ENCODE measurements around the gene CGB7.

The CGB7 gene

GRCh38 chr19:49020931-49021895 is 36.3 kb downstream of the CGB7 start:
- TF ChIP-seq GATA3 (IDR thresholded peaks at IDR 0.05; ENCODE audit: low read depth, low read length) (no peak), GATA2 (IDR thresholded peaks at IDR 0.05; ENCODE audit: low read depth, low read length) (no peak)

GRCh38 chr19:49020342-49020741 is 37.2 kb downstream of the CGB7 start:
- TF ChIP-seq GATA2 (IDR thresholded peaks at IDR 0.05; ENCODE audit: low read depth, low read length), result no peak
- no peak for TF ChIP-seq GATA3 (IDR thresholded peaks at IDR 0.05; ENCODE audit: low read depth, low read length)

GRCh38 chr19:49019242-49019932 is 38.2 kb downstream of the CGB7 start:
- TF ChIP-seq GATA2 (IDR thresholded peaks at IDR 0.05; ENCODE audit: low read depth, low read length) (no peak), GATA3 (IDR thresholded peaks at IDR 0.05; ENCODE audit: low read depth, low read length) (no peak)

GRCh38 chr19:49017666-49018351 is 39.7 kb downstream of the CGB7 start:
- TF ChIP-seq GATA3 (IDR thresholded peaks at IDR 0.05; ENCODE audit: low read depth, low read length) (no peak), GATA2 (IDR thresholded peaks at IDR 0.05; ENCODE audit: low read depth, low read length) (no peak)

- no peak for TF ChIP-seq GATA2 (IDR thresholded peaks at IDR 0.05; ENCODE audit: low read depth, low read length)
- no peak for TF ChIP-seq GATA3 (IDR thresholded peaks at IDR 0.05; ENCODE audit: low read depth, low read length)
These were observed 40.4 kb downstream of the CGB7 start, which contains the start of gene LHB for GRCh38 chr19:49017041-49017665. LHB (minus strand) TSS chr19:49017091; CDS start chr19:49017081, 10 bp downstream.

GRCh38 chr19:49016067-49016839 is 41.3 kb downstream of the CGB7 start:
- TF ChIP-seq GATA3 (IDR thresholded peaks at IDR 0.05; ENCODE audit: low read depth, low read length) (no peak), GATA2 (IDR thresholded peaks at IDR 0.05; ENCODE audit: low read depth, low read length) (no peak)

- no peak for TF ChIP-seq GATA2 (IDR thresholded peaks at IDR 0.05; ENCODE audit: low read depth, low read length)
- no peak for TF ChIP-seq GATA3 (IDR thresholded peaks at IDR 0.05; ENCODE audit: low read depth, low read length)
These were observed 42.7 kb downstream of the CGB7 start for GRCh38 chr19:49014870-49015255.

GRCh38 chr19:49014123-49014869 is 43.3 kb downstream of the CGB7 start:
- TF ChIP-seq GATA2 (IDR thresholded peaks at IDR 0.05; ENCODE audit: low read depth, low read length) (no peak), GATA3 (IDR thresholded peaks at IDR 0.05; ENCODE audit: low read depth, low read length) (no peak)

- no peak for TF ChIP-seq GATA2 (IDR thresholded peaks at IDR 0.05; ENCODE audit: low read depth, low read length)
- TF ChIP-seq GATA3 (IDR thresholded peaks at IDR 0.05; ENCODE audit: low read depth, low read length), result no peak
These were observed 46.4 kb downstream of the CGB7 start for GRCh38 chr19:49011194-49011593.

GRCh38 chr19:49010453-49010852 is 47.1 kb downstream of the CGB7 start:
- TF ChIP-seq GATA3 (IDR thresholded peaks at IDR 0.05; ENCODE audit: low read depth, low read length), result no peak
- no peak for TF ChIP-seq GATA2 (IDR thresholded peaks at IDR 0.05; ENCODE audit: low read depth, low read length)

GRCh38 chr19:49009828-49010227 is 47.7 kb downstream of the CGB7 start:
- TF ChIP-seq GATA3 (IDR thresholded peaks at IDR 0.05; ENCODE audit: low read depth, low read length) (no peak), GATA2 (IDR thresholded peaks at IDR 0.05; ENCODE audit: low read depth, low read length) (no peak)

GRCh38 chr19:49006905-49007304 is 50.6 kb downstream of the CGB7 start:
- TF ChIP-seq GATA3 (IDR thresholded peaks at IDR 0.05; ENCODE audit: low read depth, low read length) (no peak), GATA2 (IDR thresholded peaks at IDR 0.05; ENCODE audit: low read depth, low read length) (no peak)

Data from SH-SY5Y (cell line).